HFF-Myc (cell line): Measurements from ENCODE around the gene FOXI1.

Experiments used
- DNase-seq: peaks from one replicate; pipeline ENCODE4 v3.0.0-alpha.2; 2011; ENCODE audit warnings: low read depth; ENCODE audit errors: extremely low read depth
- H3K4me3 ChIP-seq: replicated peaks from 2 replicates; pipeline ENCODE4 v1.5.1; 2011; ENCODE audit warnings: low read depth, mild to moderate bottlenecking, control low read depth, low read length
- TF ChIP-seq, protein P1 (sequence below): IDR thresholded peaks from 2 replicates; pipeline ENCODE4 v1.5.1; 2012; ENCODE audit warnings: mild to moderate bottlenecking, low read depth, low read length, control low read depth; ENCODE audit errors: missing control alignments

Gene FOXI1

DNA sequence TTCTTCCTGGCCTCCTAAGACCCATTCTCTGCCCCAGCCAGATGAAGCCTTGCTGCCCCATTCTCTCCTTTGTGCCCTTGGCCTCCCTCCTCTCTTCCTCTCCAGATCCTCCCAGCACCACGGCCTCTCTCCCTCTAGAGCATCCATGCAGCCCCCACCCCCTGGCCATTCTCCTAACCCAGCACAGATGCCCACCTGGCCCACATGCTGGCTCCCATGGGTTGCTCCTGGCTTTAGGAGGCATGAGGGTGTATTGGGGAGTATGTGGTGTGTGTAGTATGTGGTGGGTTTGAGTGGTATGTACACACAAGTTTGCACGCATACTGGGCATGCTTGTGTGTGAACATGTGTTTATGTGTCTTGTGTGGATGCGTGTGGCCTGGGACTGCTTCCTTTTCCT, 47.1 kb downstream of the FOXI1 start:
- no peak for DNase-seq
- H3K4me3 ChIP-seq, result no peak overlapping the region
- TF ChIP-seq, protein P1, sequence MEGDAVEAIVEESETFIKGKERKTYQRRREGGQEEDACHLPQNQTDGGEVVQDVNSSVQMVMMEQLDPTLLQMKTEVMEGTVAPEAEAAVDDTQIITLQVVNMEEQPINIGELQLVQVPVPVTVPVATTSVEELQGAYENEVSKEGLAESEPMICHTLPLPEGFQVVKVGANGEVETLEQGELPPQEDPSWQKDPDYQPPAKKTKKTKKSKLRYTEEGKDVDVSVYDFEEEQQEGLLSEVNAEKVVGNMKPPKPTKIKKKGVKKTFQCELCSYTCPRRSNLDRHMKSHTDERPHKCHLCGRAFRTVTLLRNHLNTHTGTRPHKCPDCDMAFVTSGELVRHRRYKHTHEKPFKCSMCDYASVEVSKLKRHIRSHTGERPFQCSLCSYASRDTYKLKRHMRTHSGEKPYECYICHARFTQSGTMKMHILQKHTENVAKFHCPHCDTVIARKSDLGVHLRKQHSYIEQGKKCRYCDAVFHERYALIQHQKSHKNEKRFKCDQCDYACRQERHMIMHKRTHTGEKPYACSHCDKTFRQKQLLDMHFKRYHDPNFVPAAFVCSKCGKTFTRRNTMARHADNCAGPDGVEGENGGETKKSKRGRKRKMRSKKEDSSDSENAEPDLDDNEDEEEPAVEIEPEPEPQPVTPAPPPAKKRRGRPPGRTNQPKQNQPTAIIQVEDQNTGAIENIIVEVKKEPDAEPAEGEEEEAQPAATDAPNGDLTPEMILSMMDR, result no peak

DNA sequence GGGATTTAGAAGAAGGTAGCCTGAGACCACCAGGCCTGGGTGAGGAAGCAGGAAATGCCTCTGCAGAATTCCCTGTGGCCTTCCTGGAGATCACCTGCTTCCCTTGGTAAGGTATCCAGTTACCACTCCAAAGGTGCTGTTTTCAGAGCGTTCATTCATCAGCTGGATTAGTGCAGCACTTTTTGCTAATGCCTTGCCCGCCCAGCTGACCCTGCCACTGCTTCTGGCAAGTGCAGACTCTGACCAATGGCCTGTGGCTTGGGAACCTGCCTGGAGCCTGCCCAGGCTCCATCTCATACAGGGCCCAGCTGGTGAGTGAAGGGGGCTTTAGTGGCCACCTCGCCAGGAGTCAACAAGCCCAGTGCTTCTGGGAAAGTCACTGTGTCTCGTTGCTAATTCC, 48.6 kb downstream of the FOXI1 start:
- TF ChIP-seq, protein P1, result no peak
- no peak for DNase-seq
- no peak overlapping the region for H3K4me3 ChIP-seq

DNA sequence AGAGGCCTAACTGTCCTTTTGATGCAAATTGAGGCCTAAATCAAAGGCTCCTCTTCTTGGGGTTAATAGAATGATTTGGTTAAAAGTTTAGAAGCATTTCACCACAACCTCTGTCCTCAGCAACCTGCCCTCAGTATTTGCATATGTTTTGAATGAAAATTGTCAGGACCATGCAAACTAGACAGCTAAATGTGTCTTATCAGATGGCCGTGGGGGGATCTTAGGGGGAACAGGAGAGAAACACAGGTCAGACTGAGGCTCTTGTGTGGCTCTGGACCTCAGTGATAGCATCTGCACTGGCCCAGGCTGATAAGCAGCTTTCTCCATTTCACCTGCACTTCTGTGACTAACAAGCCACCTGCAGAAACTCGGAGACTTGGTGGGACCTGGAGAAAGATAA, 49.0 kb downstream of the FOXI1 start:
- DNase-seq, result no peak
- TF ChIP-seq, protein P1, result no peak
- H3K4me3 ChIP-seq, result no peak overlapping the region

DNA sequence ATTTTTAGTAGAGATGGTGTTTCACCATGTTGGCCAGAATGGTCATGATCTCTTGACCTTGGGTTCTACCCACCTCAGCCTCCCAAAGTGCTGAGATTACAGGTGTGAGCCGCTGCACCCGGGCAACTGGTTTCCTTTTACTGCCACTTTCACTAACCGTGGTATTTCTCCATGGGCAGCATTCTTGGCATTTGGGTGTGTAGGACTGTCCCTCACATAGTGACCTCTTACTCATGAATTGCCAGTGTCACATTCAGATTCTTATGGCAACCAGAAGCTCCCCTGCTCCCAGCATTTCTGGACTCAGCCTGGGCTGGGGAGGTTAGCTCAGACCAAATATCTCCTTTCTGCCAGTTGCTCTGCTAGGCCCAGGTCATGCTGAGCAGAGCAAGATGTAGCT, 50.1 kb downstream of the FOXI1 start:
- no peak for DNase-seq
- TF ChIP-seq, protein P1, result no peak

DNA sequence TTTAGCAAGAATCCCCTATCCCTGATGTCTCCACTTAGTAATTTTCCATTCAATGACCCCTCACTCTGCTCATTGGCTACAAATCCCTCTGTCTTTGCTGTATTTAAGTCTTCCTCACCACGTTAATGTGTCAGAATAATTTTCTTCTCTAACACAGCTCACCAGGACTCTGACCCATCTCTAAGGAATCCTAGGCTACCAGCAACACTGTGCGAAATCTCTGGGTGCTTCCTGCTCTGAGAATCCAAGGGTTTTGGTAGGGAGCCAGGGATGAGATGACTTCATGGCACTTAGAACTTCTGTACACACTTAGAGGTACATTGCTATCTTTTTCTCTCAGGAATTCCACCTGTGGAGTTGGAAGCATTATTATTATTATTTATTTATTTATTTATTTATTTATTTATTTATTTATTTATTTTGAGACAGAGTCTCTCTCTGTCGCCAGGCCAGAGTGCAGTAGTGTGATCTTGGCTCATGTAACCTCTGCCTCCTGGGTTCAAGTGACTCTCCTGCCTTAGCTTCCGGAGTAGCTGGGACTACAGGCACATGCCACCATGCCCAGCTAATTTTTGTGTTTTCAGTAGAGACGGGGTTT, 53.5 kb downstream of the FOXI1 start:
- H3K4me3 ChIP-seq, result no peak overlapping the region
- TF ChIP-seq, protein P1, result no peak
- DNase-seq, result no peak

More for the DNA sequence above, 50.1 kb downstream of the FOXI1 start:
- no peak overlapping the region for H3K4me3 ChIP-seq
